ENCODE measurements around the gene PFKFB1. TPM values are rescaled to one million over a fixed set of nuclear protein-coding genes. Genes with fewer than 3 reads are reported as not detected.

PFKFB1 gene
- polyA plus RNA-seq (2012; ENCODE audit: insufficient read depth, insufficient read length, low read depth), result not detected

DNA sequence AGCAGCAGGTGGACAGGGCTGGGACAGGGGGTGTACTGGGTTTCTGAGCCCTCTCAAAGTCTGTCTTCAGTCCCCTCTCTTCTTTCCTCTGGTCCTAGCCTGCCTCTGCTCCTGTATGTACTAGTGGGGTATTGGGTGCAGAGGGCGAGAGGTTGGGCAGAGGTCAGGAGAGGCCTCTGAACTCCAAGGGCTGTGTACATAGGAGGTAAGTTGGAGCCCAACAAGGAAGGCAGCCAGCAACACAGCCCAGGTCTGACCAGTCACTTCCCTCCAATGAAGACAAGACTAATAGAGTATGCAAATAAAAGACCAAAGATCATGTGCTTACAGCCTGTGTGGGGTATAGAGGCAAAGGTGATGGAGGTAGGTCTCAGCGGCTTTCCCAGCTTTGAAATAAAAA is at the start of gene PFKFB1:
TSS of gene PFKFB1 (minus strand) at position 90 of the 400 bp plus-strand sequence. CDS start 181 bp downstream, outside the sequence.
- no peaks in the 10 kb centered on the region for H3K4me1 ChIP-seq
- no peaks in the 10 kb centered on the region for H3K27me3 ChIP-seq
- TF ChIP-seq, protein P1, sequence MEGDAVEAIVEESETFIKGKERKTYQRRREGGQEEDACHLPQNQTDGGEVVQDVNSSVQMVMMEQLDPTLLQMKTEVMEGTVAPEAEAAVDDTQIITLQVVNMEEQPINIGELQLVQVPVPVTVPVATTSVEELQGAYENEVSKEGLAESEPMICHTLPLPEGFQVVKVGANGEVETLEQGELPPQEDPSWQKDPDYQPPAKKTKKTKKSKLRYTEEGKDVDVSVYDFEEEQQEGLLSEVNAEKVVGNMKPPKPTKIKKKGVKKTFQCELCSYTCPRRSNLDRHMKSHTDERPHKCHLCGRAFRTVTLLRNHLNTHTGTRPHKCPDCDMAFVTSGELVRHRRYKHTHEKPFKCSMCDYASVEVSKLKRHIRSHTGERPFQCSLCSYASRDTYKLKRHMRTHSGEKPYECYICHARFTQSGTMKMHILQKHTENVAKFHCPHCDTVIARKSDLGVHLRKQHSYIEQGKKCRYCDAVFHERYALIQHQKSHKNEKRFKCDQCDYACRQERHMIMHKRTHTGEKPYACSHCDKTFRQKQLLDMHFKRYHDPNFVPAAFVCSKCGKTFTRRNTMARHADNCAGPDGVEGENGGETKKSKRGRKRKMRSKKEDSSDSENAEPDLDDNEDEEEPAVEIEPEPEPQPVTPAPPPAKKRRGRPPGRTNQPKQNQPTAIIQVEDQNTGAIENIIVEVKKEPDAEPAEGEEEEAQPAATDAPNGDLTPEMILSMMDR (IDR thresholded peaks at IDR 0.05; ENCODE audit: low read depth, low read length), result no peak
- H3K9me3 ChIP-seq, result no peaks in the 10 kb centered on the region
- no peak within 1 kb of the TSS for H3K4me3 ChIP-seq (ENCODE audit: low read depth, low read length)
- DNase-seq, result no peak
- H3K36me3 ChIP-seq, result no peaks in the 10 kb centered on the region

DNA sequence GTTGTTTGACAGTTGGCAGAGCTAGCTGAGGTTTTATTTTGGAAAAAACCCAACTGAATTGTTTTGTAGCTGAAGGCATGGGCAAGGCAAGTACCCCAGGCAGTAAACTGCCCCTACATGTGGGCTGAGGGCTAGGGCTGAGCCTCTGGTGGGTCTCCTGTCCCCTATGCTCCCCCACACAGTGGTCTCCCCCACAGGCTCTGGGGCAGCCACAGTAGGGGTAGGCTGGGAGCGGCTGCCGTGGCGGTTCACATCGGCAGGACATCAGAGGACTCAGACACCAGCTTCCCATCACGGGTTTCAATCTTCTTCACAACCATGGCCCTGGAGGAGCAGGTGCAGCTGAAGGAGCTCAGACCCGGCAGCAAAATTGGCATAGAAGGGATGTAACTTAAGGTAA is 47.5 kb upstream of the PFKFB1 start:
- TF ChIP-seq, protein P1 (IDR thresholded peaks at IDR 0.05; ENCODE audit: low read depth, low read length), result no peak
- Histone ChIP-seq H3K27me3 (no peaks in the 10 kb centered on the region), H3K4me1 (no peaks in the 10 kb centered on the region), H3K36me3 (no peaks in the 10 kb centered on the region), H3K4me3 (ENCODE audit: low read depth, low read length) (no peak overlapping the region), H3K9me3 (no peaks in the 10 kb centered on the region)
- DNase-seq, result no peak

- no peak overlapping the region for H3K4me3 ChIP-seq (ENCODE audit: low read depth, low read length)
- no peaks in the 10 kb centered on the region for H3K27me3 ChIP-seq
- H3K36me3 ChIP-seq, result no peaks in the 10 kb centered on the region
- H3K4me1 ChIP-seq, result no peaks in the 10 kb centered on the region
- TF ChIP-seq, protein P1 (IDR thresholded peaks at IDR 0.05; ENCODE audit: low read depth, low read length), result no peak
- H3K9me3 ChIP-seq, result no peaks in the 10 kb centered on the region
- DNase-seq, result no peak
Measured at GRCh38 chrX:55039471-55039870, 45.5 kb upstream of the PFKFB1 start.

DNA sequence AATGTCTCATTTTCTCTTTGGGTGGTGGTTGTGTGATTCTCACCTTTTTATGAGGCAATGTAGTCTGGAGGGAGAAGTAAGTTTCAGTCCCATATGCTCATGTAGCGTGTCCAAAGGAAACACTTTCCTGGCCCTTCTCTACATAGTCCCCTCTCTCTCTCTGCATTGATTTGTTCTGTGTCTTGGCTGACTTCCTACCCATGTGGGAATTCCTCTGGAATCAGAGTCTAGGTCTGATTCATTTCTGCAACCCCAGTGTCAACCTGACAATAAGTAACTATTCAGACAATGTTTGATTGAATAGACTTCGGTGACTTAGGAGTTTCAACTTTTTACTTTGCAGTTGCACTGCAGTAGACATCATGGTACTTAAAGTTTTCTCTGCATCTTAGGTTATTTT is 39.4 kb upstream of the PFKFB1 start:
- H3K4me1 ChIP-seq, result no peaks in the 10 kb centered on the region
- H3K36me3 ChIP-seq, result no peaks in the 10 kb centered on the region
- TF ChIP-seq, protein P1 (IDR thresholded peaks at IDR 0.05; ENCODE audit: low read depth, low read length), result no peak
- DNase-seq, result no peak
- no peaks in the 10 kb centered on the region for H3K9me3 ChIP-seq
- no peak overlapping the region for H3K4me3 ChIP-seq (ENCODE audit: low read depth, low read length)
- no peaks in the 10 kb centered on the region for H3K27me3 ChIP-seq

GRCh38 chrX:55030271-55031205 is 36.5 kb upstream of the PFKFB1 start, which contains the start of gene ALAS2:
ALAS2 (minus strand) TSS chrX:55030977; CDS start chrX:55026000, 4,977 bp downstream.
- no peaks in the 10 kb centered on the region for H3K27me3 ChIP-seq
- no peak within 1 kb of the TSS for H3K4me3 ChIP-seq (ENCODE audit: low read depth, low read length)
- no peak for DNase-seq
- no peaks in the 10 kb centered on the region for H3K9me3 ChIP-seq
- H3K36me3 ChIP-seq, result no peaks in the 10 kb centered on the region
- TF ChIP-seq, protein P1 (IDR thresholded peaks at IDR 0.05; ENCODE audit: low read depth, low read length), result no peak
- no peaks in the 10 kb centered on the region for H3K4me1 ChIP-seq

- Histone ChIP-seq H3K4me1 (no peaks in the 10 kb centered on the region), H3K9me3 (no peaks in the 10 kb centered on the region), H3K27me3 (no peaks in the 10 kb centered on the region), H3K4me3 (ENCODE audit: low read depth, low read length) (no peak overlapping the region), H3K36me3 (no peaks in the 10 kb centered on the region)
- TF ChIP-seq, protein P1 (IDR thresholded peaks at IDR 0.05; ENCODE audit: low read depth, low read length), result no peak
- no peak for DNase-seq
Measured at GRCh38 chrX:55029291-55029690, 35.3 kb upstream of the PFKFB1 start.
